Upper lobe of left lung (tissue), 6 donors: ENCODE data around the gene LGALS4. TPM values are rescaled to one million over a fixed set of nuclear protein-coding genes. Genes with fewer than 3 reads are reported as not detected.
"Not testable (repeated sequence)": the region's sequence is repeated elsewhere in the genome, so short reads cannot be mapped to it uniquely, and the experiment has no call there.

Source experiments
- ATAC-seq, 2 donors: fragments of 200-7000 bp; cut with Tn5 transposase; one replicate each; pipeline ENCODE4 v1.9.1; 2022; ENCODE audit warnings: mild to moderate bottlenecking in 2 of 2, moderate library complexity in 2 of 2; ENCODE audit not compliant: low FRiP score in 2 of 2
- DNase-seq, 2 donors: peaks; one replicate each; pipeline ENCODE4 v3.0.0-alpha.2; 2019 to 2020
- H3K27ac ChIP-seq, 4 donors: fragments of 200-600 bp; sonication (generic); one replicate each; pipeline ENCODE4 v1.5.1; 2016 to 2019
- H3K27me3 ChIP-seq, 4 donors: fragments of 200-600 bp; sonication (generic); one replicate each; pipeline ENCODE4 v1.5.1; 2017 to 2019
- H3K36me3 ChIP-seq, 4 donors: fragments of 200-600 bp; sonication (generic); one replicate each; pipeline ENCODE4 v1.5.1; 2016 to 2019
- H3K4me1 ChIP-seq, 4 donors: fragments of 200-600 bp; sonication (generic); one replicate each; pipeline ENCODE4 v1.5.1; 2018 to 2019
- H3K4me3 ChIP-seq, 4 donors: fragments of 200-600 bp; sonication (generic); one replicate each; pipeline ENCODE4 v1.5.1; 2017 to 2019; ENCODE audit warnings: mild to moderate bottlenecking in 2 of 4, moderate library complexity in 1 of 4
- H3K9me3 ChIP-seq, 4 donors: fragments of 200-600 bp; sonication (generic); one replicate each; pipeline ENCODE4 v1.5.1; 2018 to 2019
- EP300 ChIP-seq, 4 donors: sonication (generic); formaldehyde crosslinking; IDR thresholded peaks; one replicate each; pipeline ENCODE4 v1.5.1; 2017; ENCODE audit warnings: antibody characterized with exemption in 4 of 4, control low read depth in 2 of 4
- POLR2A ChIP-seq, 4 donors: fragments of 450-650 bp; IDR thresholded peaks; one replicate each; pipeline ENCODE4 v1.5.1; 2016 to 2017; ENCODE audit warnings: antibody characterized with exemption in 4 of 4, mild to moderate bottlenecking in 2 of 4
- POLR2AphosphoS5 ChIP-seq, 2 donors: sonication (generic); formaldehyde crosslinking; IDR thresholded peaks; one replicate each; pipeline ENCODE4 v1.5.1; 2017; ENCODE audit warnings: antibody characterized with exemption in 2 of 2
- WGBS, 2 donors: methylation state at CpG; one replicate each; pipeline ENCODE4 v1.1.5; 2017 to 2018; 5-methylcytosine and 5-hydroxymethylcytosine counted together
- total RNA-seq, 6 donors: library from RNA; depleted of rRNA in 4 of 6; stranded (reverse); fragments of >200 nt in 4 of 6; gene quantifications; one replicate each; pipeline versions ENCODE4 v1.1.0 to v1.2.1, GENCODE V29; 2016 to 2021
- TF ChIP-seq, protein P1 (sequence below), 6 experiments: fragments of 450-650 bp in 4 of 6; fragments of 200-600 bp in 2 of 6; sonication (generic) in 2 of 6; IDR thresholded peaks; one replicate each; pipeline ENCODE4 v1.5.1; 2016 to 2019; ENCODE audit warnings: antibody characterized with exemption in 6 of 6
- donor health status: DM: no; HTN: no; CAD: no; lungs with moderate emphysema.
- donor health status: DM: no; HTN: yes; CAD: no; lungs with severe emphysema.

The LGALS4 gene
- total RNA-seq, 6 donors from 2014 or later = 3.1 to 12.3 (median 5.0) TPM

DNA sequence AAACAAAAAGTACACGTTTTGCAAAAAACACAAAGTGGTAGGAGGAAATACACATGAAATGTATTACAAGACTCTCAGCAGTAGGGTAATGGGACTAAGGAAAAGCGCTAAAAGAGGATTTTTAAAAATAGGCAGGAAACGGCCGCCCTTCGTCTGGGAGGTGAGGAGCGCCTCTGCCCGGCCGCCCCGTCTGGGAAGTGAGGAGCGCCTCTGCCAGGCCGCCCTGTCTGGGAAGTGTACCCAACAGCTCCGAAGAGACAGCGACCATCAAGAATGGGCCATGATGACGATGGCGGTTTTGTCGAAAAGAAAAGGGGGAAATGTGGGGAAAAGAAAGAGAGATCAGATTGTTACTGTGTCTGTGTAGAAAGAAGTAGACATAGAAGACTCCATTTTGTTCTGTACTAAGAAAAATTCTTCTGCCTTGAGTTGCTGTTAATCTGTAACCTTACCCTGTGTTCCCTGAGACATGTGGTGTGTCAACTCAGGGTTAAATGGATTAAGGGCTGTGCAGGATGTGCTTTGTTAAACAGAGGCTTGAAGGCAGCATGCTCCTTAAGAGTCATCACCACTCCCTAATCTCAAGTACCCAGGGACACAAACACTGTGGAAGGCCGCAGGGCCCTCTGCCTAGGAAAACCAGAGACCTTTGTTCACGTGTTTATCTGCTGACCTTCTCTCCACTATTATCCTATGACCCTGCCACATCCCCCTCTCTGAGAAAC is 5.2 kb downstream of the LGALS4 start:
- H3K9me3 ChIP-seq = not testable (repeated sequence)
- H3K27ac ChIP-seq = peak overlapping the region in 2 of 4 donors; percentile 38 to 73

DNA sequence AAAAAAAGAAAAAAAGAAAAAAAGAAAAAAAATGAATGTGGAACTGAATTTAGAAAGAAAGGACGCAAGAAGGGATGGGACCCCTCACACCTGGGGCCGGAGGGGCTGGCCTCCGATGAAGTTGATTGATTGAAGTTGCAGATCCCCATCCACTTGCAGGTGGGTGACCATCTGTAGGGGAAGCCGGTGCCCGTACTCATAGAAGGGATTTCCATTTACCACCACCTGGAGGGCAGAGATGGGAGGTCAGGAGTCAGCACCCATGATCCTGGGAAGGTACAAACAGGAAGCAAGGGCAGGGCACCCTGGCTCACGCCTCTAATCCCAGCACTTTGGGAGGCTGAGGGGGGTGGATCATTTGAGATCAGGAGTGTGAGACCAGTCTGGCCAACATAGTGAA is 6.4 kb downstream of the LGALS4 start:
- Histone ChIP-seq H3K27ac (no peak overlapping the region), H3K4me1 (peaks cover 0 to 14% (median 6%) of the 10 kb centered on the region in 4 donors), H3K9me3 (no peaks in the 10 kb centered on the region), H3K36me3 (peaks cover 0 to 11% (median 0%) of the 10 kb centered on the region in 4 donors), H3K27me3 (no peaks in the 10 kb centered on the region), H3K4me3 (no peak overlapping the region)
- TF ChIP-seq POLR2AphosphoS5 (IDR thresholded peaks at IDR 0.05) (no peak), EP300 (IDR thresholded peaks at IDR 0.05) (no peak), POLR2A (IDR thresholded peaks at IDR 0.05) (no peak)
- TF ChIP-seq, protein P1, sequence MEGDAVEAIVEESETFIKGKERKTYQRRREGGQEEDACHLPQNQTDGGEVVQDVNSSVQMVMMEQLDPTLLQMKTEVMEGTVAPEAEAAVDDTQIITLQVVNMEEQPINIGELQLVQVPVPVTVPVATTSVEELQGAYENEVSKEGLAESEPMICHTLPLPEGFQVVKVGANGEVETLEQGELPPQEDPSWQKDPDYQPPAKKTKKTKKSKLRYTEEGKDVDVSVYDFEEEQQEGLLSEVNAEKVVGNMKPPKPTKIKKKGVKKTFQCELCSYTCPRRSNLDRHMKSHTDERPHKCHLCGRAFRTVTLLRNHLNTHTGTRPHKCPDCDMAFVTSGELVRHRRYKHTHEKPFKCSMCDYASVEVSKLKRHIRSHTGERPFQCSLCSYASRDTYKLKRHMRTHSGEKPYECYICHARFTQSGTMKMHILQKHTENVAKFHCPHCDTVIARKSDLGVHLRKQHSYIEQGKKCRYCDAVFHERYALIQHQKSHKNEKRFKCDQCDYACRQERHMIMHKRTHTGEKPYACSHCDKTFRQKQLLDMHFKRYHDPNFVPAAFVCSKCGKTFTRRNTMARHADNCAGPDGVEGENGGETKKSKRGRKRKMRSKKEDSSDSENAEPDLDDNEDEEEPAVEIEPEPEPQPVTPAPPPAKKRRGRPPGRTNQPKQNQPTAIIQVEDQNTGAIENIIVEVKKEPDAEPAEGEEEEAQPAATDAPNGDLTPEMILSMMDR (IDR thresholded peaks at IDR 0.05) = no peak
- ATAC-seq (no peak), DNase-seq (no peak)
- WGBS, 2 donors = 93 to 94% methylated on average over 6 of the region's 6 CpGs

More for the DNA sequence above, 5.2 kb downstream of the LGALS4 start:
- ATAC-seq, H3K4me3 ChIP-seq, H3K27me3 ChIP-seq, H3K36me3 ChIP-seq, DNase-seq: not testable (repeated sequence)
- peaks cover 0 to 14% (median 6%) of the 10 kb centered on the region in 4 donors for H3K4me1 ChIP-seq
- 80 to 87% methylated on average over 16 to 18 of the region's 18 CpGs for WGBS, 2 donors
- peak in 1 of 4 donors; percentile 35 for TF ChIP-seq EP300 (IDR thresholded peaks at IDR 0.05)

DNA sequence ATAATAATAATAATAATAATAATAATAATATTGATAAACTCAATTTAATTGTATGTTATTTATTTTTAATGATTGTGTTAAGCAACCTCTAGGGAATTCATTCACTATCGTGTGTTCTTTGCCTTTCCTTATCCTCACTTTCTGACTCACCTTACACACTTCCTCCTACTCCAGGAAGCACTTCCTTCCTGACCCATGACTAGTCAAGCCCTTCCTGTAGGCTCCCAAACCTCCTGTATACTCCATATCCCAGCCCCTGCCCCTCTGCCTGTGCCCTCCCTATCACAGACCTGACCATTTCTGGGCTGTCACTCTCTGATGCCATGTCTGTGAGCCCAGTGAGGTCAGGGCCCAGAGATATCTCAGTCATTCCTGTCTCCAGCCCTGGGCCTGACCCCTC is 7.6 kb downstream of the LGALS4 start:
- DNase-seq (no peak), ATAC-seq (no peak)
- no peak for TF ChIP-seq POLR2AphosphoS5 (IDR thresholded peaks at IDR 0.05)
- TF ChIP-seq EP300 (IDR thresholded peaks at IDR 0.05) = no peak
- no peak for TF ChIP-seq POLR2A (IDR thresholded peaks at IDR 0.05)
- TF ChIP-seq, protein P1 (IDR thresholded peaks at IDR 0.05) = no peak
- Histone ChIP-seq H3K36me3 (peaks cover 0 to 11% (median 0%) of the 10 kb centered on the region in 4 donors), H3K27ac (no peak overlapping the region), H3K4me3 (no peak overlapping the region), H3K9me3 (no peaks in the 10 kb centered on the region), H3K27me3 (no peaks in the 10 kb centered on the region), H3K4me1 (peaks cover 0 to 14% (median 6%) of the 10 kb centered on the region in 4 donors)
- 47 to 63% methylated on average over 1 of the region's 1 CpG for WGBS, 2 donors

DNA sequence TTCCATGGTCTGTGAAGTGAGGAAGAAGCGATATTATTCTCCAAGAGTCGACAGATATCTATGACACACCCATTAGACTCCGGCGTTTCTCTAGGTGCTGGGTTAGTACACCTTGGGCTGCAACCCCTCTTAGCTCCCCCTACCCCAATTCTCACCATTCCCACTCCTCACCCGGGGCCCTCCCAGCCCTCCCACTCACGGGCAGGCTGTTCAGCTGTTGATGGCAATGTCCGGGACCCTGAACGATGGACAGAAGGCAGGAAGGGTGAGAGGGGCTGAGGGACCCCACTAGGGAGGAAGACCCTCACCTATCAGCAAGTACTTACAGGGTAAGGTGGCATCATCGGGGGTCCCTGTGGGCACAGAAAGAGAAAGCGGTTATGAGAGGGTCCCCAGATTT is 9.2 kb downstream of the LGALS4 start:
- 93 to 94% methylated on average over 10 of the region's 10 CpGs for WGBS, 2 donors
- no peak for ATAC-seq

DNA sequence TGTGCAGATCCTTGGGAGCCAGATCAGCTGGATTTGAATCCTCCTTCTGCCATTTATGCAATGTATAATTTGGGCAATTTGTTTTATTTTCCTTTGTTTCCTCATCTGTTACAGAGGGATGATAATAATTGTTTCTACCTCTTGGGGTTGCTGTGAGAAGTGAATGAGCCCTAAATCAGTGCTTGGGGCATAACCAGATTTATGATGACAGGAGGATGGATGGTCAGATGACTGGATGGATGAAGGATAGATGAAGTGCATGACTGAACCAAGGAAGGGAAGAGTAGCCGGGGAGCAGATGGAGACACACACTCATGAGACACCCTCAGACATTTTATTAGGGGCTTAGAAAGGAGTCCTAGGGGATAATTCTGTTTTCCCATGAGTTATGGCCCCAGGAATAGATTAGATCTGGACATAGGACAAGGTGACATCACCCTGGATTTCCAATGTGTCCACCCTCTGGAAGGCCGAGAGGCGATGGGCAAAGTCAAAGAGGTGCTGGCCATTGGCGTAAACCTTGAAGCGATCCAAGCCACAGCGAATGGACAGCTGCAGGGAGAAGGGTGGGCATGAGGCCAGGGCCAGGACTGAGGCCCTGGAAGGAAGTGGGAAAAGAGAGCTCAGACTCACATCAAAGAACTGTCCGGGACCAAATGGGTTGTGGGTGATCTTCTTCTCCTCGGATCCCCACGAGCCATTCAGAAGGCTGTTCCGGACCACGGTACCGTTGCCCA is 11.2 kb downstream of the LGALS4 start:
- Histone ChIP-seq H3K4me1 (peaks cover 0 to 3% (median 1%) of the 10 kb centered on the region in 4 donors), H3K9me3 (no peaks in the 10 kb centered on the region), H3K27me3 (no peaks in the 10 kb centered on the region), H3K4me3 (no peak overlapping the region), H3K27ac (no peak overlapping the region), H3K36me3 (peaks cover 0 to 11% (median 0%) of the 10 kb centered on the region in 4 donors)
- WGBS, 2 donors = 92 to 94% methylated on average over 12 of the region's 12 CpGs
- DNase-seq (no peak), ATAC-seq (no peak)
- TF ChIP-seq, protein P1 (IDR thresholded peaks at IDR 0.05) = no peak
- no peak for TF ChIP-seq EP300 (IDR thresholded peaks at IDR 0.05)
- no peak for TF ChIP-seq POLR2A (IDR thresholded peaks at IDR 0.05)
- TF ChIP-seq POLR2AphosphoS5 (IDR thresholded peaks at IDR 0.05) = no peak

More for the DNA sequence above, 9.2 kb downstream of the LGALS4 start:
- Histone ChIP-seq H3K9me3 (no peaks in the 10 kb centered on the region), H3K27me3 (no peaks in the 10 kb centered on the region), H3K36me3 (peaks cover 0 to 11% (median 0%) of the 10 kb centered on the region in 4 donors), H3K4me1 (peaks cover 0 to 14% (median 6%) of the 10 kb centered on the region in 4 donors), H3K4me3 (no peak overlapping the region), H3K27ac (no peak overlapping the region)
- TF ChIP-seq, protein P1 (IDR thresholded peaks at IDR 0.05) = no peak
- no peak for TF ChIP-seq EP300 (IDR thresholded peaks at IDR 0.05)
- no peak for TF ChIP-seq POLR2AphosphoS5 (IDR thresholded peaks at IDR 0.05)
- no peak for TF ChIP-seq POLR2A (IDR thresholded peaks at IDR 0.05)
- no peak for DNase-seq
